UCSD-AML1 (cell line): ENCODE data around the gene FTSJ1.

Experiments used
- DNase-seq: peaks from one replicate; lab custom pipeline; 2025; ENCODE audit not compliant: unreplicated experiment; lab: John Stamatoyannopoulos, UW

Gene FTSJ1

GRCh38 chrX:48493890-48494364 is 17.9 kb downstream of the FTSJ1 start:
- no peak for DNase-seq

GRCh38 chrX:48496660-48497059 is 20.7 kb downstream of the FTSJ1 start:
- no peak for DNase-seq

- DNase-seq, result no peak
These were observed 21.9 kb downstream of the FTSJ1 start for GRCh38 chrX:48497871-48498270.

GRCh38 chrX:48498374-48498809 is 22.4 kb downstream of the FTSJ1 start:
- DNase-seq, result no peak

- no peak for DNase-seq
These were observed 28.3 kb downstream of the FTSJ1 start for GRCh38 chrX:48504261-48504660.

- DNase-seq, result no peak
These were observed 29.5 kb downstream of the FTSJ1 start for GRCh38 chrX:48505481-48505880.

GRCh38 chrX:48507246-48507645 is 31.2 kb downstream of the FTSJ1 start:
- DNase-seq, result no peak

- DNase-seq, result peak; percentile 81
These were observed 32.6 kb downstream of the FTSJ1 start, which contains the start of gene PORCN for GRCh38 chrX:48508400-48509244. PORCN (plus strand) TSS chrX:48508992; CDS start chrX:48509821, 829 bp downstream.

GRCh38 chrX:48509245-48509590 is 33.2 kb downstream of the FTSJ1 start:
- DNase-seq, result no peak

GRCh38 chrX:48509619-48510018 is 33.6 kb downstream of the FTSJ1 start:
- no peak for DNase-seq

GRCh38 chrX:48511560-48511959 is 35.6 kb downstream of the FTSJ1 start:
- peak; percentile 14 for DNase-seq

- DNase-seq, result no peak
These were observed 36.5 kb downstream of the FTSJ1 start for GRCh38 chrX:48512371-48512935.

- no peak for DNase-seq
These were observed 37.7 kb downstream of the FTSJ1 start for GRCh38 chrX:48513670-48514069.

- DNase-seq, result no peak
These were observed 38.3 kb downstream of the FTSJ1 start for GRCh38 chrX:48514126-48514806.

GRCh38 chrX:48514868-48515460 is 39.0 kb downstream of the FTSJ1 start:
- no peak for DNase-seq

GRCh38 chrX:48515842-48516241 is 39.8 kb downstream of the FTSJ1 start:
- no peak for DNase-seq

- DNase-seq, result no peak
These were observed 40.3 kb downstream of the FTSJ1 start for GRCh38 chrX:48516285-48516684.

- DNase-seq, result no peak
These were observed 41.0 kb downstream of the FTSJ1 start for GRCh38 chrX:48516987-48517386.

GRCh38 chrX:48519481-48519880 is 43.5 kb downstream of the FTSJ1 start:
- DNase-seq, result peak; percentile 18

- no peak for DNase-seq
These were observed 44.5 kb downstream of the FTSJ1 start for GRCh38 chrX:48520455-48520854.

- no peak for DNase-seq
These were observed 45.0 kb downstream of the FTSJ1 start for GRCh38 chrX:48520976-48521352.
